HG02642 (cell line): ENCODE data around the gene TMEM106C.

Experiments
- ATAC-seq: cut with Tn5 transposase; IDR thresholded peaks from one replicate; pipeline ENCODE4 v1.9.1; 2021; ENCODE audit warnings: mild to moderate bottlenecking; ENCODE audit not compliant: unreplicated experiment, poor library complexity

The TMEM106C gene

GRCh38 chr12:47963340-47964040 is at the start of gene TMEM106C:
TSS of gene TMEM106C (plus strand) at chr12:47963596. CDS start at chr12:47964237, 641 bp downstream.
- peak; percentile 96 for ATAC-seq

DNA sequence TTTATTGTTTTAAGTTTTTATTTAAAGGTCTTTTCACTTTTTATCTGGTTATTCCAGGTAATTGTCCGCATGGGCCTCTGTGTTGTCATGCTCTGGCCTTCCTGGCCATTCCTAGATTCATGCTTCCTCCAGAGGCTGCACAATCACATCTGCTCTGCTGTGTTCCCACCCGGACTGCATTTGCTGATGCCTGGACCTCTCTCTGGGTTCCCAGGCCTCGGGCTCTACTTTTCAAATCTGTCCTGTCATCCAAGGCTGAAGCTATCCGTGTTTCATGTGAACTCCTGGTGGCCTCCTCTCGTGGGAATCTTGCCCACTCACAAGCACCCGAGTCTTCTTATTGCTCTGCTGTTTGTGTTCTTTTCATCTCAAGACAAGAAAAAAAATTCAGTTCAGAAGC is 42.5 kb upstream of the TMEM106C start:
- ATAC-seq = no peak

DNA sequence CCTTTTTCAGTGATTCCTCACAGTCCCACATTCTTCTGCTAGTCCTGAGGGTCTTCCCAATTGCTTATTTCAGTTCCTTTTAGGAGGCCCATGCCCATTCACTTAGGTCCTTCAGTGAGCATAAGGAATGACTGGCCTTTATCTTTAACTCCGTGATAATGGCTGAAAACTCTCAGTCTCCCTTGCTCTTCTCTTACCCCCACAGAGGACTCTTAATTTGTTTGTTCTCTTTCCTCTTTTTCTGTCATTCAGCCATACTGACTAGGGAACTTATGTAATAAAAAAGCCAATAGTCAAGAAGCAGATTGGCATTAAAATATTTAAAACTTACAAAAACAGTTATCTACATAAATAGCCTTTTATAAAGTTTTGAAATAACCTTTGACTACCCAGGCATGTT is 41.5 kb upstream of the TMEM106C start:
- no peak for ATAC-seq

- ATAC-seq = no peak
These were observed 36.0 kb upstream of the TMEM106C start for GRCh38 chr12:47927346-47927745.

GRCh38 chr12:47930634-47931033 is 32.8 kb upstream of the TMEM106C start:
- no peak for ATAC-seq

GRCh38 chr12:47931187-47931586 is 32.2 kb upstream of the TMEM106C start:
- no peak for ATAC-seq

- no peak for ATAC-seq
These were observed 28.2 kb upstream of the TMEM106C start for GRCh38 chr12:47935184-47935583.

GRCh38 chr12:47938093-47938492 is 25.3 kb upstream of the TMEM106C start:
- no peak for ATAC-seq

DNA sequence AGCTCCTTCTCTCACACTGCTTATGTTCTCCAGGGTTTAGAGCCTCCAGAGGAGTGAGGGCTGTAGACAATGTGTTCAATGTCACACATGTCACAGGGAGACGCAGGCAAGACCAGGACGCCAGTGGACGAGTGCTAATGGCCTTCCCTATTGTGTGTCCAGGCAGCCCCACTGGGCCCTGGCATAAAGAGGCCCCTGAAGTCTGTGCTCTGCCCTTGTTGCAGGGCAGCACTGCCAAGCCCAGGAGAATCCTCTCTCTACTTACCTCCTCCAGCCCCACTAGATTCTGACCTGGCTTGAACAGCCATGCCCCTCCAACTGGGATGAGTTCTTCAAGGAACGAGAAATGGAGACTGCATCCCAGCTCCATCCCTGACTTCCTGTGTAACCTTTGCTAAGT is 24.8 kb upstream of the TMEM106C start:
- ATAC-seq = no peak

GRCh38 chr12:47939009-47939601 is 24.3 kb upstream of the TMEM106C start:
- ATAC-seq = no peak

GRCh38 chr12:47940773-47941474 is 22.5 kb upstream of the TMEM106C start:
- ATAC-seq = no peak

GRCh38 chr12:47941475-47941780 is 22.0 kb upstream of the TMEM106C start:
- no peak for ATAC-seq

DNA sequence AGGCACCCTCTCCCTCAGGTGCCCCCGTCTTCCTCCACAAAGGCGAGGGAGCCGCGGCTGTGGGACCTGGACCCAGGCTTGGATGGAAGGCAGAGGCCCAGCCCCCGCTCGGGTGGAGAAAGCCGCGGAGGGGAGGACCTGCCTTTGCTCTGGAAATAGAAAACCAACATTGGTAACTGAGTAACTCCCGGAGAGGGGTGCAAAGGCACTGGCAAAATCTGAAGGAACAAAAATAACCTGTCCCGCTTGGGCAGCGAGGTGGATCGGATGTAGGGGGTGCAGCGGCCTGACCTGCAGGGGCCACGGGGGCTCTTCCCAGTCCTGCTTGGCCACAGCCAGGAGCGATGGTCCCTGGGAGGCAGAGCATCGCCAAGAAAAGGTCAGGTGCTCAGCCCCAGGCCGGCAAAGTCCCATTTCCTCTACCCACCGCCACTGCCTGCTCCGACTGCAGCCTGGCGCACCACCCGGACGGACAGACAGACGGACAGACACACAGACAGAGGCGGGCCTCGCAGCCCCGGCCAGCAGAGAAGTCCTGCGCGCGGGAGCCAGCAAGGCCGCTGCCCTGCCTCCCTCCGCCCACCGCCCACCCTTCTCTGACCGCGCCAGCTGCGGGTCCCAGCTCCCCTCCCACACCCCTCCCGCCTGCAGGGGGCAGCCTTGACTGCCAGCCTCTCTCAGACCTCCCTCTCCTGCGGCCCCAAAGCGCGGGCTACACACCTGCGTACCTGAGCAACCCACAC is 21.4 kb upstream of the TMEM106C start:
- ATAC-seq = no peak

DNA sequence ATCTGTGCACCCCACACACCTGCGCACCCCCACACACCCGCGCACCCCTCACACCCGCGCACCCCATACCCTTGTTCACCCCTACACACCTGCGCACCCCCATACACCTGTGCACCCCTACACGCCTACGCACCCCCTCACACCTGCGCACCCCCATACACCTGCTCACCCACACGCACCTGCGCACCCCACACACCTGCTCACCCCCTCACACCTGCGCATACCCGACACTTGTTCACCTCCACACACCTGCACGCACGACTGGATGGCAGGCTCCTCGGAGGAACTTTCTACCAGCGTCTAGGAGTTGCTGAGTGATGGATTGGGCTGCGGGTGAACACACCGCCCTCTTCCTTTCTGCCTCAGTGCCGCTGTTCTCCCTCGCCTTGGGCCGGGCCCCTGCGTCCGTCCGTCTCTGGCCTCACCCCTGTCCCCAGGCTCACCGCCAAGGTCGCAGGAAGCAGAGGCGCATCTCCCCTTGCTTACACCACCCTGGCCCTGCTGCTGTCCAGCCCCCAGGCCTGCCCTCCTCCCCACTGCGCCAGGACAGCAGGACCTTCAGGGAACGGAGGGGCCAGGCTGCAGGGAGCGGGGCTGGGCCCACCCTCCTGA is 20.7 kb upstream of the TMEM106C start:
- no peak for ATAC-seq

- no peak for ATAC-seq
These were observed 19.6 kb upstream of the TMEM106C start for GRCh38 chr12:47943623-47944340.

DNA sequence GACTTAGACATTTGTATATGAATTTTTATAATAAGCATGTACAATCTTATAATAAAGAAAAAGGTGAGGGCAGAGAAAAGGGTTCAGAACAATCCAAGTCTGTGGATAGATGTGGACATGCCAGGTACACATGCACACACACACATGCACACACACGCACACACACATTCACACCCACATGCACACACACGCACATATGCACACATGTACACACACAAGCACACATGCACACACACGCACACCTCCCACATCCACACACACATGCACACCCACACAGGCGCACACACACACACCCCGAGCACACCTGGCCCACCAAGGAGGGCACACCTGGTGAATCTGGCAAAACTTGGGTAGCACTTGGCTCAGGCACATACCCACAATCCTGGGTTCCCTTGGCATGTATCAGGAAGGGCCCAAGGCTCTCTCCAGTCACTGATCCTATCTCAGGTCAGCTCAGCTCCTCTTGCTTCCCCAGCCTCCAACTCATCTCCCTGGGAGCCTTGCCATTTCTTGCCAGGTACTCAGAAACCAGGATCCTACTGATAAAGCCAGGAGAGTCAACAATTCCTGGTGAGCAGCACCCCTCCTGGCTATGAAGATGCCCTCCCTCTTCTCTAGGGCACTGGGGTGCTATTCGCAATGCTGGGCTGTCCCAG is 18.6 kb upstream of the TMEM106C start:
- no peak for ATAC-seq

DNA sequence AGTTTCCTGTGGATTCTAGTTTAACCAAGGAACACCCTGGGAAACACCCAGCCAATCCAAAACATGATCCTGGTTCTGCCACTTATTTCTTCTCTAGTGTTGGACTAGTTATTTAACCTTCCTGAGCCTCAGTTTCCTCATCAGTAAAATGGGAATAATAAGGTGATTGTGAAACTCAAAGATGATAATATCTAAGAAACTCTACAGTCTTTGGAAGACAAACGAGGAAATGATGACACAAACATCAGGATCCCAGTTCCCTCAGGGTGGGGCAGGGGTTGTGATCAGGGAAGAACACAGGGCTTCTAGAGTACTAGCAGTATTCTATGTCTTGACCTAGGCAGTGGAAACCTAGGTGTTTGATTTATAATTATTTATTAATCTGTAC is 18.1 kb upstream of the TMEM106C start:
- ATAC-seq = no peak

DNA sequence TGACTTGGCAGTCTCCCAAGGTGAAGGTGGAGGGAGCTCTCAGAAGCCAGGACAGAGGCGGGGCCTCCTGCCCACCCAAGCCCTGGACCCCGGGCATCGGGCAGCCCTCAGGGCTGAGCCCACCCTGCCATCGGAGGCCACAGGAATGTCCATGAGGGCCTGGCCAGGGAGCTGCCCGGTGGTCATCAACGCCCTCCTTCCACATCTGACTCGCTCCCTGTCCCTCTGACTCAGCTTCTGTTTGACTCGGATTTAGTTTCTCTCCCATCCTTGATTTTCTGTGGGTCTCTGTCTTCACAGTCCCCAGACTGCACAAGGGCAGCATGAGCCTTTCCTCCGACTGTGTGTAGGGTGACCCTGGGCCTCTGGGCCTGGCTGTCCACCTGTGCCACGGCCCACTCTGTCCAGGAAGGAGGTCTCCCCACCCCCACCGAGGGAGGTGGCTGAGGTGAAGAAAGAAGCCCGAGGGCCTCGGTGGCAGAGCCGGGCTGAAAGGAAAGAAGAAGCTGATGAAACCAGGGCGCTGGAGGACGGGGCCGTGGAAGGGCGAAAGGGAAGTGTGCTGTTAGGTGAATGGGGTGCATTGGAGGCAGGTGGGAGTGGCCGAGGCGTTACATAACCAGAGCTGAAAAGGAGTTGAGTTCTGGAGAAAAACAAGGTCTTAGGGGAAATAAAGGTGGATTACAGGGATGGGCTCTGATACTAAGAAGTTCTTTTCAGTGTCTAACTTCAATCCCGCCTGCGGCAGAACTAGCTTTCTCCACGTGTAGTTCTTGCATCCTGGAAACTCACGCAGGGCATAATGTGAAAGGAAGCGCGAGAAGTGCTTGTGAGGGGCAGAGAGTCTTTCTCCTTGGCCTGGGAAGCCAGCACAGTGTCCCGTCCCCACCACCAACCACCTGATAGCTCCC is 16.7 kb upstream of the TMEM106C start:
- ATAC-seq = no peak

- no peak for ATAC-seq
These were observed 16.1 kb upstream of the TMEM106C start for GRCh38 chr12:47947341-47947740.
